GM23248 (cell line): ENCODE results near the gene PTPRD.

ENCODE experiments used
- EZH2 ChIP-seq: fragments of 200-600 bp; sonication (generic); IDR thresholded peaks from 2 replicates; pipeline ENCODE4 v1.6.1; 2018; ENCODE audit warnings: antibody characterized with exemption, mild to moderate bottlenecking; ENCODE audit not compliant: insufficient read depth, poor library complexity, severe bottlenecking
- EZH2phosphoT487 ChIP-seq: fragments of 200-600 bp; sonication (generic); IDR thresholded peaks from 2 replicates; pipeline ENCODE4 v1.6.1; 2018; ENCODE audit warnings: antibody characterized with exemption, moderate library complexity, mild to moderate bottlenecking, low read depth; ENCODE audit not compliant: insufficient read depth

DNA sequence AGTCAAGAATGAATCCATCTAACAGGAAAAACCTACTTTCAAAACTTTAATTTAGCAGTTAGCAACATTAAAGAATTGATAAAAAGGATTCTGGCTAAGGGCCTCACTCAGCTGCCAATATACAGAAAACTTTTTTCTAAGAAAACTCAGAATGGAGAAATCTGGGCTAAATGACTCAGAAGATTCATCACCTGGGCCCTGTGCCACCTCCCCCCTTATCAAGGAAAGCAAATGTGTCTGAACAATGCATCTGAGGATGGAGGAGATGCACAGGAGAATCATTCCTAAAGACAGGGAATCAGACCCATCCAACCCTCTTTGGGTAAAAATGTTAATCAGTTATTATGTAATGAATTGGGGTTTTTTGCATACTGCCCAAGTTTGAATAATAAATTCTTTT is 2221.2 kb downstream of the PTPRD start:
- TF ChIP-seq EZH2 (no peak), EZH2phosphoT487 (no peak)
